HG03159 (cell line): ENCODE data around the gene FKBP1B.
"Not testable (repeated sequence)": the region's sequence is repeated elsewhere in the genome, so short reads cannot be mapped to it uniquely, and the experiment has no call there.

Experiments
- ATAC-seq: cut with Tn5 transposase; IDR thresholded peaks from one replicate; pipeline ENCODE4 v1.9.1; 2021; ENCODE audit warnings: mild to moderate bottlenecking, moderate library complexity; ENCODE audit not compliant: unreplicated experiment

FKBP1B gene

DNA sequence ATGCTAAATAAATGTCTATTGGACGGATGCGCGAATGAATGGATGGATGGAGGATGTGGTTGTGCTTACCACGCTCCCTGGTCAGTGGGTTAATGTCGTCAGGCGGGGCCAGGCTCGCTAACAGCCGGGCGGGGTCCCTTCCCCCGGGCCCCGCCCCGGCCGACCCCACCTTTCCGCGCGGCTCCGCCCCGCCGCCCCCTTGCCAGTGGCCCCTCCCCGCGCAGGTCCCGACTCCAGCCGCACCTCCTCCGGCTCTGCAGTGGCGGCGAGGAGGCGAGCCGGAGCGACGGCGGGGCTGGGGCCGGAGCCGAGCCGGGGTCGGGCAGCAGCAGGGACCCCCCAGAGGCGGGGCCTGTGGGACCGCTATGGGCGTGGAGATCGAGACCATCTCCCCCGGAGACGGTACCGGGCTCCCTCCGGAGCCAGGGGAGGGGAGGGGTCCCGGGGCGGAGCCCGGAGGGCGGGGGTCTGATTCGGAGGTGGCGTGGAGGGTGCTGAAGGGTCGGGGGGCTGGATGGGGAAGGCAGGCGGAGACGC lies at the start of gene FKBP1B:
FKBP1B (plus strand) TSS at position 257 of the 537 bp plus-strand sequence; CDS start at position 366, 109 bp downstream.
- ATAC-seq, result no peak

GRCh38 chr2:24007693-24008092 lies 41.8 kb upstream of the FKBP1B start:
- no peak for ATAC-seq

DNA sequence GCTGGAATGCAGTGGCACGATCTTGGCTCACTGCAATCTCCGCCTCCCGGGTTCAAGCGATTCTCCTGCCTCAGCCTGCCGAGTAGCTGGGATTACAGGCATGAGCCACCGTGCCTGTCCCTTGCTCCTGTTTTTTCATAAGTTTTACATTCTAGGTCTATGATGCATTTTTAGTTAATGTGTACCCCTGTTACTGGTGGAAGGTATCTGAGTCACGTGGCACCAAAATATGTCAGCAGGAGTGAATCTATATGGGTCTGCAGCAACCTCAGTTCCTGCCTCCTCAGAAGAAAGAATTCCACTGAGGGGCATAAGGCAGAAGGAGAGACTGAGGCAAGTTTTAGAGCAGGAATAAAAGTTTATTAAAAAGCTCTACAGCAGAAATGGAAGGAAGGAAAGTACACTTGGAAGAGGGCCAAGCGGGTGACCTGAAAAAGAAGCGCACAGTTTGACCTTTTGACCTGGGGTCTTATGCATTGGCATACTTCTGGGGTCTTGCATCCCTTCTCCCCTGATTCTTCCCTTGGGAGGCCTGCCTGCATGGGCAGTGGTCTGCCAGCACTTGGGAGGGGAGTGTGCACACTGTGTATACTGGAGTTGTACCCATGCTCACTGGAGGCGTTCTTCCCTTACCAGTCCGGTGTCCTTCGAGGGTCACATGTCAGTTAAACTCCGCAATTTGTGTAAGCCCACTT lies 40.7 kb upstream of the FKBP1B start:
- ATAC-seq, result no peak

GRCh38 chr2:24009367-24009679 lies 40.2 kb upstream of the FKBP1B start:
- ATAC-seq, result no peak

GRCh38 chr2:24009680-24010476 lies 39.7 kb upstream of the FKBP1B start, which contains the start of gene MFSD2B:
Gene MFSD2B (plus strand): TSS chr2:24010085. CDS start chr2:24010097, 12 bp downstream.
- ATAC-seq, result no peak

GRCh38 chr2:24010477-24011249 lies 38.9 kb upstream of the FKBP1B start:
- no peak for ATAC-seq

DNA sequence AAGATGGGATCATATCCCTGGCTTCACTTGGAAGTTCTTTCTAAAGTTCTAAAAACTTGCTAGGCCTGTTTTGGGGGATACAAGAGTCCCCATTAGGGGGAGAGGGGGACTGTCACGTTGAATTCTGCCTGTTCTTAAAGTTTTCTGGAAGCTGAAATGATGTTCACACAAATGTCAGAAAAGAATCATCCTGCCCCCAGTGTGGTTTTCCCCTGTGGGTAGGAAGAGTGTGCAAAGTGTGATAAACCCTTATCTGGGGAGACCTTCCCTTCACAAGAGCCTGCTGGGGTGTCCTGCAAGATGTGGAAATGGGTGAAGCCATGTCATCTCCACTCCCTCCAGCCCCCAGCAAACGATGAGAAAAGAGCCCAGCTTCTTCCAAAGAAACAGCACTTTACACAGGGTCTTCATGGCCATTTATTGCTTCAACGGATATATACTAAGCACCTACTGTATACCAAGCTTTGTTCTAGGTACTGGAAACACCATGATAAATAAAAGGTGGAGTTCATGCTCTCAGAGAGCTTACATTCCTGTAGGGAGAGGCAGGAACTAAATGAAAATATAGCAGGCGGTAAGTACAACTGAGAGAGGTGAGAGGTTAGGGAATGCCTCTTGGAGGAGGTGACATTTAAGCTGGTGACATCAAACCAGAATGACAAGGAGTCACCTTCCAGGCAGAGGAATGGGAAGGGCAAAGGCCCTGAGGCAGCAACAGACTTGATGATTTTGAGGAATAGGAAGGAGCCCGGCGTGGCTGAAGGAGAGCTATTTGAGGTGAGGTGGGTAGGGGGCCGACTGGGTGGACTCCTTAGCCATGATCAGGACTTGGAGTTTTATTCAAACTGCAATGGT lies 38.1 kb upstream of the FKBP1B start:
- ATAC-seq, result no peak

GRCh38 chr2:24012521-24013188 lies 36.9 kb upstream of the FKBP1B start:
- no peak for ATAC-seq

DNA sequence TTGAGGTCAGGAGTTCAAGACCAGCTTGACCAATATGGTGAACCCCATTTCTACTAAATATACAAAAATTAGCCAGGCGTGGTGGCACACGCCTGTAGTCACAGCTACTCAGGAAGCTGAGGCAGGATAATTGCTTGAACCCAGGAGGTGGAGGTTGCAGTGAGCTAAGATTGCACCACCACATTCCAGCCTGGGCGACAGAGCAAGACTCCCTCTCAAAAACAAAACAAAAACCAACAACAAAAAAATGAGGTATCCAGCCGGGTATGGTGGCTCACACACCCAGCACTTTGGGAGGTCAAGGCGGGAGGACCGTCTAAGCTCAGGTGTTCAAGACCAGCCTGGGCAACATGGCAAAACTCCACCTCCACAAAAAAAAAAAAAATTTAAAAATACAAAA lies 34.6 kb upstream of the FKBP1B start:
- ATAC-seq, result not testable (repeated sequence)

GRCh38 chr2:24015562-24016375 lies 33.8 kb upstream of the FKBP1B start:
- ATAC-seq, result no peak

DNA sequence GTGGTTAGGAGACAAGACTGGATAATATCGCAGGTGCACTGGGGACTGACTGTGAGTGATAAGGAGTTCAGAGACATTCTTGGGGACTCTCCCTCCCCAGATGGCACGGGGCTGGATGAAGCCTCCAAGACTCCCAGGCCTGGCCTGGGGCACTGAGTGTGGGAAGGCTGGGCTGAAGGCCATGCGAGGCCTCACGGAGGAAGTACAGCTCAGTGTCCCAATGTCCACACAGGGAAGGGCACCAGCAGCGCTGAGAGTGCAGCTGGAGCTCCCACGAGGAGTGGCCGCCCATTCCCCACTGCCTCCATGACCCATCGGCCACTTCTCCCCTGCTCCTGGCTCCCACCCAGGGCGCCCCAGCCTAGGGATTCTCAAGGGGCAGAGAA lies 33.2 kb upstream of the FKBP1B start:
- no peak for ATAC-seq

GRCh38 chr2:24016853-24017703 lies 32.5 kb upstream of the FKBP1B start:
- ATAC-seq, result no peak

DNA sequence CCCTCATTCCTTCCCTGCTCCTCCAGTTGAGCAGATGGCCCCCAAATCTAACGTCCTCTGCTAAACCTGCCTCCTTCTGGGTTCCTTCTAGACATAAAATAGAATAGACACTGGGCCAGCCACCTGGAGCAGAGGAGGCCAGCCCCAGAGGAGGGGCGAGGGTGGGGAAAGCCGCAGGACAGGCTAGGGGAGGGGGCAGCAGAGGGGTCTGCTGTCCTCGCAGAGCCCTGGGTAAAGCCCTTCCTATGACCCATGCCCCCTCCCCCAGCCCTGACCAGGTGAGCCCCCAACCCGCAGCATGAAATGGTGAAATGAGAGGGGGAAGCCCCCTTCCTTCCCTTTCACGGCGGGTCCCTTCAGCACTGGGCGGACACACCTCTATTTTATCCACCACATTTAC lies 31.8 kb upstream of the FKBP1B start:
- no peak for ATAC-seq

- ATAC-seq, result no peak
These were observed 31.3 kb upstream of the FKBP1B start for GRCh38 chr2:24018241-24018640.

- ATAC-seq, result no peak
These were observed 29.8 kb upstream of the FKBP1B start for GRCh38 chr2:24019729-24020128.

DNA sequence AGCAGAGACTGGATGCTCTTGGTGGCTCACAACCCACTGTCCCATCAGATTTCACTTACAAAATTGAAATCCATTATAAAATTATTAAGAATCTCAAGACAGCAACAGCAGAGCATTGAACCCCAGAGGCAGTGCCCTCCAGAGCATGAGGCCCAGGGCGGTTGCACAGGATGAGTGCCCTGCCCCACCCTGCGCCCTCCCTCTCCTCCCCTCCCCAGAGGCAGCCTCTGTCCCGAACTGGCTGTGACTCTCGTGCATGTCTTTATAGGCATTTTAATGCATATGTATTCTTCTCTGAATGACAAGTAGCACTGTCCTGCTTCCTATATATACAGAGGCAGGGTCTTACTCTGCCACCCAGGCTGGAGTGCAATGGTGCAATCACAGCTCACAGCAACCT lies 29.3 kb upstream of the FKBP1B start:
- no peak for ATAC-seq

DNA sequence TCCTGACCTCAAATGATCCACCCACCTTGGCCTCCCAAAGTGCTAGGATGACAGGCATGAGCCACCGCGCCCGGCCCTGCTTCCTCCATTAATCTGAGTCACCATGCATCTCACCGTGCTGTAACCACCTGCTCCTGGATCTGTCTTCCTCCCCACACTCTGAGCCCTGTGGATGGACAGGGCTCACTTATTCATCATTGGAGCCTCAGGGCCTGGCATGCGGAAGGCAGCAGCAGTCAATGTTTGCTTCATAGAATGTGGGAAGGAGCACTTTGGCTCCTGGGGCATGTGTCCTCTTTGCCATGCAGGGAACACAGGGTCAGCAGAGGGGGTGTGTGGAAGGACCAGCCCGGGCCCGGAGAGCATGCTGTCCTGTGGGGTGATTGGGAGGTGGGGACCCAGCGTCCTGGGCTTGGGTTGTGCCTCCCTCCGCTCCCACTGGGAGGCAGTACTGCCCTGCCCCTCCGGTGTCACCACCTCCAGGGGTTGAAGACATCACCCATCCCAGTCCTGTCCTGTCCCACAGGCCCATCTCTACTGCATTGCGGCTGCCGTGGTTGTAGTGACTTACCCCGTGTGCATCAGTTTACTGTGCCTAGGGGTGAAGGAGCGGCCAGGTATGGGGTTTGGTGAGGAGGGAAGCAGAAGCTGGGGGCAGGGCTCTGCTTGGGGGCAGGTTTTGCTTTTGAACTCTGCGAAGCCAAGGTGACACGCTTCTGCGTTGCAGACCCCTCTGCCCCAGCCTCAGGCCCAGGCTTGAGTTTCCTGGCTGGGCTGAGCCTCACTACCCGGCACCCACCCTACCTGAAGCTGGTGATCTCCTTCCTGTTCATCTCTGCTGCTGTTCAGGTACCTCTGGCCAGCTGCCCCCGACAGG lies 28.2 kb upstream of the FKBP1B start:
- no peak for ATAC-seq
